Measurements from ENCODE around the gene TMEM9B. TPM values are rescaled to one million over a fixed set of nuclear protein-coding genes. Genes with fewer than 3 reads are reported as not detected.

TMEM9B gene
- polyA plus RNA-seq, 2 of the 4 experiments (the other 2 are of a cell fraction): 35.1 to 47.3 TPM

- Histone ChIP-seq H3K9me3 (no peaks in the 10 kb centered on the region), H3K4me2 (no peak overlapping the region), H3K4me1 (no peaks in the 10 kb centered on the region; the same call in 2 of the 3 replicates), H3K27ac (no peak overlapping the region), H3K4me3 (no peak overlapping the region)
- POLR2A ChIA-PET: no interaction called here
- no peak for DNase-seq (ENCODE audit: low read depth in 1 of 2, low spot score in 1 of 2)
- CTCF ChIA-PET: interaction anchor here (0.8 to 2.5 kb wide), 5 partner anchors 9 to 140 kb away, joined by 3 to 10 read pairs (median 4); no protein-coding TSS in a partner anchor
- 62% methylated on average over 2 of the region's 2 CpGs for WGBS (ENCODE audit: missing lambda C conversion rate)
- TF ChIP-seq SMC3 (IDR thresholded peaks at IDR 0.05): no peak
- no peak for TF ChIP-seq NR3C1 (IDR thresholded peaks at IDR 0.05)
- no peak for TF ChIP-seq EHF (CRISPR knock-in tag; IDR thresholded peaks at IDR 0.05)
- no peak for TF ChIP-seq ATOH8 (CRISPR knock-in tag; IDR thresholded peaks at IDR 0.05; ENCODE audit: low read depth)
- TF ChIP-seq HOXB5 (CRISPR knock-in tag; IDR thresholded peaks at IDR 0.05): no peak
- no peak for TF ChIP-seq USF2 (IDR thresholded peaks at IDR 0.05)
- TF ChIP-seq CBX8 (IDR thresholded peaks at IDR 0.05): no peak
- no peak for TF ChIP-seq ZFP36 (IDR thresholded peaks at IDR 0.05; ENCODE audit: borderline replicate concordance, partially characterized antibody)
- ATAC-seq: no peak
- FAIRE-seq: no peak
Observed at GRCh38 chr11:8998017-8998416, 33.8 kb upstream of the TMEM9B start.

- no peak for DNase-seq (ENCODE audit: low read depth in 1 of 2, low spot score in 1 of 2)
- CTCF ChIA-PET: interaction anchor here (0.8 to 2.5 kb wide), 5 partner anchors 9 to 141 kb away, joined by 3 to 10 read pairs (median 4); no protein-coding TSS in a partner anchor
- H3K4me1 ChIP-seq: no peaks in the 10 kb centered on the region
- no peak overlapping the region for H3K27ac ChIP-seq
- POLR2A ChIA-PET: no interaction called here
- 63% methylated on average over 3 of the region's 3 CpGs for WGBS (ENCODE audit: missing lambda C conversion rate)
- H3K9me3 ChIP-seq: no peaks in the 10 kb centered on the region
- ATAC-seq: no peak
- no peak overlapping the region for H3K4me3 ChIP-seq
- TF ChIP-seq HOXB5 (CRISPR knock-in tag; IDR thresholded peaks at IDR 0.05) (no peak), CHD4 (IDR thresholded peaks at IDR 0.05; ENCODE audit: borderline replicate concordance) (no peak), POLR2AphosphoS2 (conservative IDR thresholded peaks at IDR 0.05; ENCODE audit: low read length) (no peak), MAX (IDR thresholded peaks at IDR 0.05) (no peak), FOXS1 (CRISPR knock-in tag; IDR thresholded peaks at IDR 0.05) (no peak), NR3C1 (IDR thresholded peaks at IDR 0.05) (no peak), HOXA7 (CRISPR knock-in tag; IDR thresholded peaks at IDR 0.05) (no peak), CEBPB (IDR thresholded peaks at IDR 0.05) (no peak)
- no peak for FAIRE-seq
- no peak overlapping the region for H3K4me2 ChIP-seq
Observed at GRCh38 chr11:8997451-8997850, 33.2 kb upstream of the TMEM9B start.

- ChIA-PET CTCF (interaction anchor here (1.1 kb wide), 1 partner anchor 26 kb away, joined by 3 read pairs; no protein-coding TSS in a partner anchor), POLR2A (no interaction called here)
- Histone ChIP-seq H3K9me3 (no peaks in the 10 kb centered on the region), H3K4me1 (no peaks in the 10 kb centered on the region), H3K27ac (no peak overlapping the region), H3K4me2 (no peak overlapping the region), H3K4me3 (no peak overlapping the region)
- TF ChIP-seq CBX2 (IDR thresholded peaks at IDR 0.05; ENCODE audit: borderline replicate concordance, low read depth): no peak
- TF ChIP-seq ZC3H11A (IDR thresholded peaks at IDR 0.05): no peak
- TF ChIP-seq FOSB (CRISPR knock-in tag; IDR thresholded peaks at IDR 0.05): no peak
- no peak for TF ChIP-seq KDM1A (IDR thresholded peaks at IDR 0.05; ENCODE audit: low read depth)
- no peak for TF ChIP-seq HOXB13 (CRISPR knock-in tag; IDR thresholded peaks at IDR 0.05; ENCODE audit: low read depth)
- no peak for TF ChIP-seq RNF2 (IDR thresholded peaks at IDR 0.05; ENCODE audit: borderline replicate concordance, low read depth)
- TF ChIP-seq JUNB (IDR thresholded peaks at IDR 0.05): no peak
- TF ChIP-seq POLR2AphosphoS2 (conservative IDR thresholded peaks at IDR 0.05; ENCODE audit: low read length): no peak
- TF ChIP-seq CTCF (IDR thresholded peaks at IDR 0.05): no peak
- TF ChIP-seq NR3C1 (IDR thresholded peaks at IDR 0.05): no peak
- no peak for TF ChIP-seq E2F6 (IDR thresholded peaks at IDR 0.05; ENCODE audit: borderline replicate concordance, low read depth)
- no peak for TF ChIP-seq EHF (CRISPR knock-in tag; IDR thresholded peaks at IDR 0.05)
- no peak for TF ChIP-seq TFCP2L1 (CRISPR knock-in tag; IDR thresholded peaks at IDR 0.05)
- no peak for TF ChIP-seq USF2 (IDR thresholded peaks at IDR 0.05)
- 76% methylated on average over 1 of the region's 1 CpG for WGBS (ENCODE audit: missing lambda C conversion rate)
- DNase-seq (ENCODE audit: low read depth in 1 of 2, low spot score in 1 of 2) (no peak), FAIRE-seq (no peak), ATAC-seq (no peak)
Observed at GRCh38 chr11:8989453-8989852, 25.2 kb upstream of the TMEM9B start.

All from A549 (cell line).